ENCODE measurements around the gene ATL2. TPM values are rescaled to one million over a fixed set of nuclear protein-coding genes. Genes with fewer than 3 reads are reported as not detected.

ATL2 gene
- total RNA-seq, 4 donors from 2014 or later = 51.5 to 75.8 (median 65.2) TPM

DNA sequence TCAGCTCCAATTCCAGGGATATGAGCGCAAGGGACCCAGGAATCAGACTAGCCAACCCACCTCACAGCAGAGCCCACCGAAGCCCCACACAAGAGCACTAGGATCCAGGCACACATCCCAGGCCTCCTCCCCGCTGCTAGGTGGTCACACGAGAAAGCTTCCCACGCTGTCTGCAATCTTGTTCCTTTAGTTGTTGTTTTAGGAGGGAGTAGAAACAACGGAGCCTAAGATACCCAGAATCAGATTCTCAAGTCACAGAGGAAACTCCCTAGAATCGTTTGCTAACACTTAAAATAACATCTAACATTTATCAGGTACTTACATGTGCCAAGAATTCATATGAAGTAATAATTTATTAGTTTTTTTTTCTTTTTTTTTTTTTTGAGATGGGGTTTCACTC, 9.7 kb upstream of the ATL2 start:
- TF ChIP-seq, protein P1, sequence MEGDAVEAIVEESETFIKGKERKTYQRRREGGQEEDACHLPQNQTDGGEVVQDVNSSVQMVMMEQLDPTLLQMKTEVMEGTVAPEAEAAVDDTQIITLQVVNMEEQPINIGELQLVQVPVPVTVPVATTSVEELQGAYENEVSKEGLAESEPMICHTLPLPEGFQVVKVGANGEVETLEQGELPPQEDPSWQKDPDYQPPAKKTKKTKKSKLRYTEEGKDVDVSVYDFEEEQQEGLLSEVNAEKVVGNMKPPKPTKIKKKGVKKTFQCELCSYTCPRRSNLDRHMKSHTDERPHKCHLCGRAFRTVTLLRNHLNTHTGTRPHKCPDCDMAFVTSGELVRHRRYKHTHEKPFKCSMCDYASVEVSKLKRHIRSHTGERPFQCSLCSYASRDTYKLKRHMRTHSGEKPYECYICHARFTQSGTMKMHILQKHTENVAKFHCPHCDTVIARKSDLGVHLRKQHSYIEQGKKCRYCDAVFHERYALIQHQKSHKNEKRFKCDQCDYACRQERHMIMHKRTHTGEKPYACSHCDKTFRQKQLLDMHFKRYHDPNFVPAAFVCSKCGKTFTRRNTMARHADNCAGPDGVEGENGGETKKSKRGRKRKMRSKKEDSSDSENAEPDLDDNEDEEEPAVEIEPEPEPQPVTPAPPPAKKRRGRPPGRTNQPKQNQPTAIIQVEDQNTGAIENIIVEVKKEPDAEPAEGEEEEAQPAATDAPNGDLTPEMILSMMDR (IDR thresholded peaks at IDR 0.05; ENCODE audit: low read depth) = no peak

DNA sequence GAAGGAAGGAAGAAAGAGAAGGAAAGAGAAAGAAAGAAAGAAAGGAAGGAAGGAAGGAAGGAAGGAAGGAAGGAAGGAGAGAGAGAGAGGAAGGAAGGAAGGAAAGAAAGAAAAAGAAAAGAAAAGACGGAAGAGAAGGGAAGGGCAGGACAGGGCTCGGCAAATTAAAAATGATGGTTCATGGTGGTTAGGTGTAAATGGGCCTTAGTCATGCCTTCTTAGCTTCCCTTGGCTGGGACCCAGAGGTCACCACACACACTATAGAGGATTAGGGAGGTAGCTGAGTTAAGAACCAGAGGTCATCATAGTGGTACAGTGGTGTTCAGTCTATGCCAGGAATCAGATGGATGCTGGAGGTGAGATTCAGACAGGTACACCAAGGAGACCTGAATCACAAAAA, 9.3 kb upstream of the ATL2 start:
- TF ChIP-seq, protein P1 (IDR thresholded peaks at IDR 0.05; ENCODE audit: low read depth) = no peak

DNA sequence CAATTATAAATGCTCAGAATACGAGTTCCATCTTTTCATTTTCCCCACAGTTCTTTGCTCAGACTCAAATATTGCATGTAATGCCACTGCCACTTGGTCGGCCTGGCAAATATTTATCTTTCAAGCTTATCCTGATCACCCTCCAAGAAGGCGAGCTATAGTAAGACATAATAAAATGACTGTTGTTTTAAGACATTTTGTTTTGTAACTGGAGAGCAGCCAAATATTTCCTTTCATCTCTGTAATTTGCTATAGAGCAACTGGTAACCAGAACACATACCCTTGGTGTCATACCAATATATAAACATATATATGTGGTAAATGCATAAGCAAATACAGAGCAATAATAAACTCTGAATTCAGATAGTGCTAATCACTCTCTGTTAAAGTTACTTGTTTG, 7.3 kb upstream of the ATL2 start:
- TF ChIP-seq, protein P1 (IDR thresholded peaks at IDR 0.05; ENCODE audit: low read depth) = no peak

DNA sequence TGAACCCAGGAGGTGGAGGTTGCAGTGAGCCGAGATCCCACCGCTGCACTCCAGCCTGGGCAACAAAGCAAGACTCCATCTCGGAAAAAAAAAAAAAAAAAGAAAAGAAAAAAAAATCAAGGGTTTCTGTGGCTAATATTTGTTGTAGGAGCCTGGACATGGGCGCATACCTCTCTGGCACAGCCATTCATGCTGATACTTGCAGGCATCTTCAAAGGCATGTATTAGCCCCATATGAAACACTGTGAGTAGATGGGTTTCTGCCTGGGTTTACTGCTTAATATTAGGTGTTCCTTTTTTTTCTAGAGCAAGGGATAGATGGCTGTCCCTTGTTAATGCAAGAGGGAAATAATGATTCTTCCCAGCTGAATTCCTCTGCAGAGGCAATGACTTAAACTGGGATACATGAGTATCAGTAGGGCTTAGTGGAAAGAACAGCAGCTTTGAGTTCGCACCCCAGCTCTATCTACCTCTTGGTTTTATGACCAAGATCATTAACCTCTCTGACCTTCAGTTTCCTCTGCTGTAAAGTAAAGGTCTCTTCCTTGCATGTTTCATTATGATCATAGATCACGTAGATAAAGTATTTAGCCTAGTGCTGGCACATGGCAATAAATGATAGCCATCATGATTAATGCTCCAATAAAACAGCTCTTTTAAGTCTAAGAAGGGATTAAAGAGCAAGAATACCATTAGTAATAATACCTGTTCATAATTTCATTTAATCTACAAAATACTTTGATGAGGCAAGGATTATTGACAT, 4.5 kb upstream of the ATL2 start:
- TF ChIP-seq, protein P1 (IDR thresholded peaks at IDR 0.05; ENCODE audit: low read depth) = no peak

DNA sequence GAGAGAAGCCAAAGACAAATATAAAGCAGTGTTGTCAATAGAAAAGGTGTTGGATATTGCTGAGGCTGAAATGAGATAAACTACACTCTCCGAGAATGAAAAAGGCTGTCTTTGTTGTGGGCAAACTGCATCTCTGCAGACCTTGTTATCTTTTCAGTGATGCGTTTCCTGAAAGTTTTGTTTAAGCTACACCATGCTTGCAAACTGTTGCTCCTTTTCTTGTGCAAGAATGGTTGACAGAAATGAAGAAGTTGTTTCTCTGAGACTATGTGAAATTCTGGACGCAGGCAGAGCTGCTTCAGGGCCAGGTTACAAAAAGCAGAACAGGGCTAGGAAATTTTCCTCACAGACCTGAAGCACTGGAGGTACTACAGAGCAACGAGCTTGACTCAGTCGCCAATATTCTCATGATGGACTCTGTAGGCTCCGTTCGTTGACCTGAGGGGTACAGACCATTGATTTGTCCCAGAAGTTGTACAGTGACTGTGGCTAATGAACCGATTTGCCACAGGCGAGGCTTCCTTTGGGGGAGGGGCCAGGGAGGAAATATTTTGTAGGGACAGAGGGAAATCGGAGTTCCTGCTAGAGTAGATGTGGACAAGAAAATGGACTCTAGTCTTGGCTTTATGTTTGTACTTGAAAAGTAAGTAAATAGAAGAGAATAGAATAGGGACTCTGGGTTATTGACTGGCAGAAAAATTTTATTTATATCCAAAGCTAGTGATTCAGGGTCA, 3.5 kb upstream of the ATL2 start:
- TF ChIP-seq, protein P1 (IDR thresholded peaks at IDR 0.05; ENCODE audit: low read depth) = no peak

DNA sequence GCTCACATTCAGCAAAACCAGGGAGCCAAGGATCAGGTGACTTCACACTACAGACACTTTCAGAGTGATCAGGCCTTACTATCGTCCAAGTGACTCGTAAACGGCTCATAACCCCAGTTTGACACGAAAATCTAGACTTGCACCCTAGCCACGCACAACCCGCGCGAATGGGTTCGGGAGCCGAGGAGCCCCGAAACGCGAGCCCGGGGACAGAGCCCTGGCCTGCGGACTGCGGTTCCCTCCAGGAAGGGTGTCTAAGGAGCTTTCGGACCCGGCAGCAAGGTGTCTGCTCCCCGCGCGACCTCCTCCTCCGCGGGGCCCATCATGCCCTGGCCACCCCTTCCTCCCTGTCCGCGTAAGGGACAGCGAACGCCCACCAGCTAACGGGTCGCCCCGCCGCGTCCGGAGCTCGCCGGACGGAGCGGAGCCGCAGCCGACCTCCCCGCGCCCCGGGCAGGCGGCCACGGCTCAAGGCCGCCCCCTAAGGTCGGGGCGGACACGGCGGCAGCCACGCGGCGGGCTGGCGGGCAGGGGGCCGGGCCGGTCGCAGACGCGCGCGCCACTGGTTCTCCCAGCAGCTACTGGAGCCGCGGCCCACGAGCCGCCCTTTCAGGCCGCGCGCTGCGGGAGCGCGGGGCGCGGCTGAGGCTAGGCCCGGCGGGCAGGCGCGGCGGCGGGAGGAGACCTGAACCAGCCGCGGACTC, 575 bp downstream of the ATL2 start:
- TF ChIP-seq, protein P1 (IDR thresholded peaks at IDR 0.05; ENCODE audit: low read depth) = no peak

Measured in subcutaneous adipose tissue (tissue), 4 donors.